AG04449 (cell line): ENCODE results near the gene ZCCHC4.

Source experiments
- CTCF ChIA-PET: fragments of 350-600 bp; formaldehyde crosslinking; extraction: SDS; loops from one replicate; lab custom pipeline; 2021; ENCODE audit warnings: antibody characterized with exemption; lab: Yijun Ruan, JAX
- POLR2A ChIA-PET: fragments of 400-600, 350-600 bp; formaldehyde crosslinking; extraction: SDS; loops from one replicate; lab custom pipeline; 2020; ENCODE audit warnings: antibody characterized with exemption, inconsistent platforms; lab: Yijun Ruan, JAX
- DNase-seq: peaks from one replicate; pipeline ENCODE4 v3.0.0-alpha.2; 2010; ENCODE audit warnings: low read depth, low spot score
- H3K4me3 ChIP-seq: 2 replicates; pipeline ENCODE4 v1.5.1; 2011; ENCODE audit warnings: low read depth, mild to moderate bottlenecking, control low read depth, low read length
- TF ChIP-seq, protein P1 (sequence below): IDR thresholded peaks from one replicate; pipeline ENCODE4 v1.5.1; 2011; ENCODE audit warnings: mild to moderate bottlenecking, moderate library complexity, low read length, control low read depth, inconsistent platforms; ENCODE audit not compliant: insufficient read depth; ENCODE audit errors: missing control alignments

The ZCCHC4 gene

DNA sequence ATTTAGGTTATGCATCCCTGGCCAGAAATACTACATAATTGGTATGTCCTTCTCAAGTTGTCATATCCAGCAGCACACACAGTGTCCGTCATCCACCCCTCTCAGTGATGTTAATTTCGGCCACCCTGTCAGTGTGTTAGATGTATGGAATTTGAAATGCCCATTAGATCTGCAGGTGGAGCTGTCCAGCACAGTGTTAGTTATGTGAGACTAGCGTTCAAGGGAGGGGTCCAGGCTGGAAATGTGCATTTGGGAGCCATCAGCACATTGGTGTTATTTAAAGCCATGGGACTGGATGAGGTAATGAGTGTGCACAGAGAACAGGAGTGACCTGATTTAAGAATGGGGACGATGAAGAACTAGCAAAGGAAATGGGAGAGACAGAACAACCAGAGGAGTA lies 86.9 kb downstream of the ZCCHC4 start:
- POLR2A ChIA-PET, result no interaction called here
- TF ChIP-seq, protein P1, sequence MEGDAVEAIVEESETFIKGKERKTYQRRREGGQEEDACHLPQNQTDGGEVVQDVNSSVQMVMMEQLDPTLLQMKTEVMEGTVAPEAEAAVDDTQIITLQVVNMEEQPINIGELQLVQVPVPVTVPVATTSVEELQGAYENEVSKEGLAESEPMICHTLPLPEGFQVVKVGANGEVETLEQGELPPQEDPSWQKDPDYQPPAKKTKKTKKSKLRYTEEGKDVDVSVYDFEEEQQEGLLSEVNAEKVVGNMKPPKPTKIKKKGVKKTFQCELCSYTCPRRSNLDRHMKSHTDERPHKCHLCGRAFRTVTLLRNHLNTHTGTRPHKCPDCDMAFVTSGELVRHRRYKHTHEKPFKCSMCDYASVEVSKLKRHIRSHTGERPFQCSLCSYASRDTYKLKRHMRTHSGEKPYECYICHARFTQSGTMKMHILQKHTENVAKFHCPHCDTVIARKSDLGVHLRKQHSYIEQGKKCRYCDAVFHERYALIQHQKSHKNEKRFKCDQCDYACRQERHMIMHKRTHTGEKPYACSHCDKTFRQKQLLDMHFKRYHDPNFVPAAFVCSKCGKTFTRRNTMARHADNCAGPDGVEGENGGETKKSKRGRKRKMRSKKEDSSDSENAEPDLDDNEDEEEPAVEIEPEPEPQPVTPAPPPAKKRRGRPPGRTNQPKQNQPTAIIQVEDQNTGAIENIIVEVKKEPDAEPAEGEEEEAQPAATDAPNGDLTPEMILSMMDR, result no peak
- DNase-seq, result no peak
- H3K4me3 ChIP-seq, result no peak overlapping the region
- CTCF ChIA-PET, result no interaction called here

DNA sequence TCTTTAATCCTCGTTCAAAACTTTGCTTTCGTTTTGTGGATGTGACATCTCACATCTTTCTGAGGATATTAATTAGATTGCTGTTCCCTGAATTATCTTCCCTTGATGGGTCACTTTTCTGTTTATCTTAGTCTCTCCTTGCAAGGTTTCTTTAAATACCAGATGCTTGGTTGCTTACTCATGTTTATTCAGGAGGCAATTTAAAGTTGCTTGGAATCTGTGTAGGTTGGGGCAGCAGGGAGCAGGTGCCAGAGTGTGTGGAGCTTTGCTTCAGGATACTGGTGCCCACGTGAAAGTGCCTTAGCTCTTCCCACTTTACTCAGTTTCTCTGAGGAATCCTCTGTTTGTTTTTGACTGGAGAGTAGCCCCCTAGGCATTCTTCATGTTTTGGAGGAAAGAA lies 88.5 kb downstream of the ZCCHC4 start:
- TF ChIP-seq, protein P1, result no peak
- ChIA-PET POLR2A (no interaction called here), CTCF (no interaction called here)
- no peak overlapping the region for H3K4me3 ChIP-seq
- DNase-seq, result no peak

DNA sequence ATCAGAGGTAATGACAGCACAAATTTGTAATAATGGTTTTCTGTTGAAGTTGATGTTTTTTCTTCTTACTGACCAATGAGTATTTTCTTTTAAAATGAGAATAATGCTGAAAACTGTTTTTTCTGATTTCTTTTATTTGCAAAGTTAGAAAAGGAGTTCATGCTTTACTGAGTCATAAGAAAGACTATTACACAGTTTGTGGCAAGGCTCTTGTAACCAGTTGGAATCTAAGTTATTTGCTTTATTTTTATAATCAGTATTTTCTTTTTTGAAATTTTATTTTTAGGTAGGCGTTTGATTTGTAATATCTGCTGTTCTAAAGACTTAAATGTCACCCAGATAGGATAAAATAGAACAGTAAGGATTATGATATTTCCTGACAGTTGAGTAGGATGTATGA lies 89.9 kb downstream of the ZCCHC4 start:
- DNase-seq, result no peak
- no peak overlapping the region for H3K4me3 ChIP-seq
- TF ChIP-seq, protein P1, result no peak
- CTCF ChIA-PET, result no interaction called here
- POLR2A ChIA-PET, result no interaction called here

DNA sequence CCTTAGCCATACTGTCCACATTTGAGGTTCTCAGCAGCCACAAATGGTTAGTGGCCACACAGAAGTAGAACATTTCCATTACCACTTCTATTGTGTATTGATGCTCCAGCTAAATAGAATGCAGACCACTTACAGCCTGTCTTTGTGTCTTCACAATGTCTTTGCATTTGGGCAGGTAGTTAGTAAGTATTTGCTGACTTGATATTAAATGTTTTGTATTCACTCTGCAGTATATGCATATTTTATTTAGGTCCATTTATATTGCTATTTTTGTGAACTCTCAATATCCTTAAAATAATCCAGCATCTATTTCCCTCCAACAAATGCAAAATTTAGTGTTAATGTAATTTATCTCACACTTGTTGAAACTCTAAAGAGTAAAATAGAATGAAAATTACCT lies 91.1 kb downstream of the ZCCHC4 start:
- no peak overlapping the region for H3K4me3 ChIP-seq
- ChIA-PET POLR2A (no interaction called here), CTCF (no interaction called here)
- TF ChIP-seq, protein P1, result no peak
- DNase-seq, result no peak

DNA sequence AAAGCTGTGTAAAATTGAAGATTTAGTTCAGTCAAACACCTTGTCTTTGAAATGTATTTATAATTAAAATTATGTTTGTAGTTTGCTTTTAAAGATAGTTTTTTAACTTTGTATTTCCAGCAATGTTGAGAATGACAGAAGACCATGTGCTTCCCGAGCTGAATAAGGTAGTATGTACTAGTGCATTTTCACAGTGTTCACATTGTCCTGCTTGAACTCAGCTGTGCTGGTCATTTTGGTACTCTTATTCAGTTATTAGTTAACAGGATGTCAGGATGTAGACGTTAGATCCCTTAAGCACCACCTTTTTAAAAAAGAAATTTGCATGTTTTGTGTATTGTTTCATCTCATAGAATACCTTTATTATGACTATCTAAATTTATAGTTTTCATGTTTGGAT lies 92.9 kb downstream of the ZCCHC4 start:
- CTCF ChIA-PET, result interaction anchor here (1.3 kb wide), 1 partner anchor 261 kb away, joined by 3 read pairs; no protein-coding TSS in a partner anchor

DNA sequence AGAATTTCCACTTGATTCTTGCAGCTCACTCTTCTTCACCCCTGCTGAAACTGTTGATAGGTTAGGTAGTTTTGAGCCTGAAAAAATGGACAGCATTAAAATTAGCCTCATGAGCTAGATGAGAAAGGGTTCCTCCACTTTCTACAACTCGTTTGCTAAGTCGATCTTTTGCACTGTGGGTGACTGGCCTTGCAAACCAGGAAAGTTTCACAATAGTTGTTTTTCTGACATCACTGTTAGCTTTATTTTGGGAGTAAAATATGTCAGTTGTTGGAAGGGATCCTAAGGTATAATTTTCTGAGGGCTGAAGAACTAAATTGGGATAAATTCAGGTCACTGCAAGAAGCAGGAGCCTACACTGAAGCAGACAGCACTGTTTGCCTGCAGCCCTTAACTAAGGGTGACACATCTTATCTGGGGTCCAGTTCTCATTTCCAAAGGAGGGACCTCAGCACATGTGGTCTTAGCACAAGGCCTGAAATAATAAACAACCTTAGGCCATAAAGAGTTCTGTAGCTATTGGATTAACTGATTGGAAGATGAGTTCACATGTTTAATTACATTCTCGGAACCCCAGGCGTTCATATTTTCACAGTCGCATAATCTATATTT lies 93.6 kb downstream of the ZCCHC4 start:
- TF ChIP-seq, protein P1, result no peak
- DNase-seq, result no peak
- POLR2A ChIA-PET, result no interaction called here
- CTCF ChIA-PET, result interaction anchor here (1.3 to 1.9 kb wide), 2 partner anchors 93 to 262 kb away, joined by 3 to 8 read pairs; partner anchors contain the start of gene ZCCHC4
- no peak overlapping the region for H3K4me3 ChIP-seq

More for the DNA sequence above, 92.9 kb downstream of the ZCCHC4 start:
- no peak for DNase-seq
- POLR2A ChIA-PET, result no interaction called here
- no peak overlapping the region for H3K4me3 ChIP-seq
- TF ChIP-seq, protein P1, result no peak
